Breast epithelium (tissue), 4 donors: ENCODE measurements around the gene TTI1. TPM values are rescaled to one million over a fixed set of nuclear protein-coding genes. Genes with fewer than 3 reads are reported as not detected.

Experiments used
- DNase-seq, 2 donors: peaks; one replicate each; pipeline ENCODE4 v3.0.0-alpha.2; 2019; ENCODE audit warnings: low spot score in 2 of 2
- H3K27ac ChIP-seq, 2 donors: fragments of 200-600 bp; sonication (generic) in 1 of 2; one replicate each; pipeline ENCODE4 v1.5.1; 2016 to 2019; ENCODE audit warnings: mild to moderate bottlenecking in 1 of 2
- H3K27me3 ChIP-seq, 2 donors: fragments of 200-600 bp; sonication (generic) in 1 of 2; one replicate each; pipeline versions ENCODE4 v1.5.1 to v1.6.0; 2017 to 2019; ENCODE audit warnings: control low read depth in 1 of 2, mild to moderate bottlenecking in 1 of 2
- H3K36me3 ChIP-seq: fragments of 200-600 bp; one replicate; pipeline ENCODE4 v1.5.1; 2019
- H3K4me1 ChIP-seq, 2 donors: fragments of 200-600 bp; sonication (generic); one replicate each; pipeline ENCODE4 v1.5.1; 2016 to 2019; ENCODE audit warnings: control low read depth in 1 of 2
- H3K4me3 ChIP-seq, 3 donors: fragments of 200-600 bp; sonication (generic); 1 replicate in 2 of 3; 2 replicates in 1 of 3; pipeline ENCODE4 v1.5.1; 2016 to 2019; ENCODE audit warnings: mild to moderate bottlenecking in 3 of 3, moderate library complexity in 2 of 3
- H3K9me3 ChIP-seq, 2 donors: fragments of 200-600 bp; sonication (generic) in 1 of 2; one replicate each; pipeline ENCODE4 v1.5.1; 2016 to 2019; ENCODE audit warnings: control low read depth in 1 of 2
- POLR2A ChIP-seq: fragments of 450-650 bp; IDR thresholded peaks from one replicate; pipeline ENCODE4 v1.6.1; 2016; ENCODE audit warnings: antibody characterized with exemption, mild to moderate bottlenecking, moderate library complexity
- POLR2AphosphoS5 ChIP-seq, 3 donors: sonication (generic); formaldehyde crosslinking; IDR thresholded peaks; one replicate each; pipeline ENCODE4 v1.6.1; 2017; ENCODE audit warnings: antibody characterized with exemption in 3 of 3
- intact Hi-C: fragments of 100-400 bp; cut with DNase I; formaldehyde crosslinking; loops from one replicate; pipeline ENCODE4 v1.15.1; 2023; ENCODE audit warnings: low total_unique reads
- total RNA-seq, 3 donors: library from RNA; depleted of rRNA; stranded (reverse); fragments of >200 nt; gene quantifications; one replicate each; pipeline ENCODE4 v1.1.0, GENCODE V29; 2016
- TF ChIP-seq, protein P1 (sequence below), 3 donors: fragments of 450-650 bp; IDR thresholded peaks; one replicate each; pipeline ENCODE4 v1.5.1; 2016 to 2017; ENCODE audit warnings: antibody characterized with exemption in 3 of 3, mild to moderate bottlenecking in 3 of 3, moderate library complexity in 3 of 3

TTI1 gene
- total RNA-seq, 3 donors from 2014 or later: 10.2 to 20.2 (median 16.7) TPM

DNA sequence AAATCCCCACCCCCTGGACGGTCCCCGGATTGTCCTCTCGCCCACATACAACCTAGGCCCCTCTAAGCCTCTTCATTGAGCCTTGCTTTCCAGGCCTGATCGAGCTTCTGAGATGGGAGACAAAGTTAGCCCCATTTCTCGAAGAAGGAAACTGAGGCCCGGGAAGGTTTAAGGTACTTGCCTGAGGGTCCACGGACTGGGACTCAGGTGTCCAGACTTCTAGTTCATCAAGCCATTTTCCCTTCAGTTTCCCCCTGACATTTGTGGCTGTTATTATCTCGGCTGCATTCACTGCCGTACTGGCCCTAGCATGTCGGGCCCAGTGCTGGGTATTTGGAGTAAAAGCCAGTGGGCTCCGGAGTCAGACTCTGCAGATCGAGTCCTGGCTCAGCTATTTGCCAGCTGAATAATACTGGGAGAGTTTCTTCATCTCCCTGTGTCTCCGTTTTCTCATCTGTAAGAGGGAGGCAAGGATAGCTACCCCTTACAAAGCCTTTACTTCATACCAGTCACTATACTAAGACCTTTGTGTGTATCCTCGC lies 923 bp upstream of the TTI1 start:
- H3K4me1 ChIP-seq: peaks cover 0 to 28% of the 10 kb centered on the region in 2 donors
- no peaks in the 10 kb centered on the region for H3K9me3 ChIP-seq
- no peak for TF ChIP-seq POLR2A
- TF ChIP-seq, protein P1, sequence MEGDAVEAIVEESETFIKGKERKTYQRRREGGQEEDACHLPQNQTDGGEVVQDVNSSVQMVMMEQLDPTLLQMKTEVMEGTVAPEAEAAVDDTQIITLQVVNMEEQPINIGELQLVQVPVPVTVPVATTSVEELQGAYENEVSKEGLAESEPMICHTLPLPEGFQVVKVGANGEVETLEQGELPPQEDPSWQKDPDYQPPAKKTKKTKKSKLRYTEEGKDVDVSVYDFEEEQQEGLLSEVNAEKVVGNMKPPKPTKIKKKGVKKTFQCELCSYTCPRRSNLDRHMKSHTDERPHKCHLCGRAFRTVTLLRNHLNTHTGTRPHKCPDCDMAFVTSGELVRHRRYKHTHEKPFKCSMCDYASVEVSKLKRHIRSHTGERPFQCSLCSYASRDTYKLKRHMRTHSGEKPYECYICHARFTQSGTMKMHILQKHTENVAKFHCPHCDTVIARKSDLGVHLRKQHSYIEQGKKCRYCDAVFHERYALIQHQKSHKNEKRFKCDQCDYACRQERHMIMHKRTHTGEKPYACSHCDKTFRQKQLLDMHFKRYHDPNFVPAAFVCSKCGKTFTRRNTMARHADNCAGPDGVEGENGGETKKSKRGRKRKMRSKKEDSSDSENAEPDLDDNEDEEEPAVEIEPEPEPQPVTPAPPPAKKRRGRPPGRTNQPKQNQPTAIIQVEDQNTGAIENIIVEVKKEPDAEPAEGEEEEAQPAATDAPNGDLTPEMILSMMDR (IDR thresholded peaks at IDR 0.05): no peak
- no peak for TF ChIP-seq POLR2AphosphoS5 (IDR thresholded peaks at IDR 0.05)

DNA sequence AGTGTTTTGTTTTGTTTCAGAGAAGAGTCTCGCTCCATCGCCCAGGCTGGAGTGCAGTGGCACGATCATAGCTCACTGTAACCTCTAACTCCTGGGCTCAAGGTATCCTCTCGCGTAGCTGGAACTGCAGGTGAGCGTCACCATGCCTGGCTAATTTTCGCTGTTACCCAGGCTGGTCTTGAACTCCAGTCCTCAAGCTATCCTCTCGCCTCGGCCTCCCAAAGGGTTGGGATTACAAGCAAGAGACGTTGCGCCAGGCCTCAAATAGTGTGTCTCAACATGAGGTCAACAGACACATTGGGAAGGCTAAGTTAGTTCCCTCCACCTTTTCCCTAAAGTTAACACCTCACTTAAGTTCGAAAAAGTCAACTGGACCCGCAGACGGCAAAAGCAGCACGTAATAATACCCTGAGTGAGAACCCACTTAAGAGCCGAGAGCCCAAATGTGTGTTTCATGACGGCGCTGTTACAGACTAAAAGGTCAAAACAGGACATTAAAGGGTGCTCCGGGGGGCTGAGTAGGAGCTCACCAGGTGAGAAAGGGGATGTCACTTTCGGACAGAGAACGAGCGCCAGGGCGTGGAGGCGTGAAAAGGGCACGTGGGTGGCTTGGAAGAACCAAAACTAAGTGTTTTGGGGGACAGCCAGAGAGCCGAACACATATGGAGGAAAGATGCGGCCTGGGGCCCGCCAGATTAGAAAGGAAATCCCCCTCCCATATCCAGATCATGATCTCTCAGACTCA lies 499 bp downstream of the TTI1 start:
- H3K4me1 ChIP-seq: peaks cover 0 to 28% of the 10 kb centered on the region in 2 donors
- H3K4me3 ChIP-seq: peak overlapping the region; percentile 91 to 96 (median 91)
- TF ChIP-seq, protein P1 (IDR thresholded peaks at IDR 0.05): no peak
- TF ChIP-seq POLR2AphosphoS5 (IDR thresholded peaks at IDR 0.05) (no peak), POLR2A (no peak)
- no peaks in the 10 kb centered on the region for H3K36me3 ChIP-seq
- peak overlapping the region; percentile 95 to 97 for H3K27ac ChIP-seq
- DNase-seq: peak in 1 of 2 donors; percentile 49
- no peaks in the 10 kb centered on the region for H3K27me3 ChIP-seq
- intact Hi-C loops: no loop called here
- no peaks in the 10 kb centered on the region for H3K9me3 ChIP-seq

More for the DNA sequence above, 923 bp upstream of the TTI1 start:
- no peak for DNase-seq
- Histone ChIP-seq H3K4me3 (peak overlapping the region; percentile 91 to 96 (median 91)), H3K27ac (peak overlapping the region; percentile 95 to 97), H3K27me3 (no peaks in the 10 kb centered on the region), H3K36me3 (no peaks in the 10 kb centered on the region)
- intact Hi-C loops: no loop called here

DNA sequence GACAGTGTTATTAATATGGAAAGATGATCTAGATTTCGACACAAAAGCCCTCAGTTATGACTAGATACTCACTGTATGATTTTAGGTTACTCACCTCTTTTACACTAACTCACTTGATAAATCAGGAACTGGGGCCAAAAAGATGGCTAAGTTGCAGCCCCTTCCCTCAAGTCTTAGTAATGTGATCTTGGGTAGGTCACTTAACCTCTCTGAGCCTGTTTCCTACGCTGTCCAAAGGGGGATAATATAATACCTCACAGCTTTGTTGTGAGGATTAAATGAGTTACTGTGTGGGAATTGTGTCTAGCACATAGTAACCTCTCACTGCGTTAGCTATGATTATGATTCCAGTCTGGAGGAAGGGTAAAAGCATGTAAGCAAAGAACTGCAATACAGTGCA lies 1.3 kb downstream of the TTI1 start:
- Histone ChIP-seq H3K36me3 (no peaks in the 10 kb centered on the region), H3K4me3 (peak overlapping the region in 2 of 3 donors; percentile 91), H3K27ac (no peak overlapping the region), H3K9me3 (no peaks in the 10 kb centered on the region), H3K27me3 (no peaks in the 10 kb centered on the region), H3K4me1 (peaks cover 0 to 26% of the 10 kb centered on the region in 2 donors)
- intact Hi-C loops: no loop called here
- no peak for DNase-seq
- TF ChIP-seq POLR2A (no peak), POLR2AphosphoS5 (IDR thresholded peaks at IDR 0.05) (no peak)
- TF ChIP-seq, protein P1 (IDR thresholded peaks at IDR 0.05): no peak

DNA sequence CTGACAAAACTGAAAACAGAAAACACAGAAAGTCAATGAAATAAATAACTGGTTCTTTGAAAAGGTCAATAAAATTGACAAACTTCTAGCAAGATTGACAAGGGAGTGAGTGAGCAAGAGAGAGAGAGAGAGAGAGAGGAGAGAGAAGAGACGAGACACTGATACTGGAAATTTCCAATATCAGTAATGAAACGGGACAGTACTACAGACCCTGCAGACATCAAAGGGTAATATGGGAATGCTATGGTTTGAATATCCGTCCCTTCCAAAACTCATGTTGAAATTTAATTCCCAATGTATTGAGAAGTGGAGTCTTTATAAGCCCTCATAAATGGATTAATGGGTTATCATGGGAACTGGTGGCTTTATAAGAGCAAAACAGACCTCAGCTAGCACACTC lies 3.8 kb downstream of the TTI1 start:
- DNase-seq: no peak
- H3K4me1 ChIP-seq: peaks cover 0 to 7% of the 10 kb centered on the region in 2 donors
- H3K27ac ChIP-seq: no peak overlapping the region
- H3K4me3 ChIP-seq: no peak overlapping the region
- no peaks in the 10 kb centered on the region for H3K27me3 ChIP-seq
- no peaks in the 10 kb centered on the region for H3K9me3 ChIP-seq
- H3K36me3 ChIP-seq: no peaks in the 10 kb centered on the region
- TF ChIP-seq POLR2A: no peak
- TF ChIP-seq, protein P1 (IDR thresholded peaks at IDR 0.05): no peak
- TF ChIP-seq POLR2AphosphoS5 (IDR thresholded peaks at IDR 0.05): no peak
- intact Hi-C loops: no loop called here

DNA sequence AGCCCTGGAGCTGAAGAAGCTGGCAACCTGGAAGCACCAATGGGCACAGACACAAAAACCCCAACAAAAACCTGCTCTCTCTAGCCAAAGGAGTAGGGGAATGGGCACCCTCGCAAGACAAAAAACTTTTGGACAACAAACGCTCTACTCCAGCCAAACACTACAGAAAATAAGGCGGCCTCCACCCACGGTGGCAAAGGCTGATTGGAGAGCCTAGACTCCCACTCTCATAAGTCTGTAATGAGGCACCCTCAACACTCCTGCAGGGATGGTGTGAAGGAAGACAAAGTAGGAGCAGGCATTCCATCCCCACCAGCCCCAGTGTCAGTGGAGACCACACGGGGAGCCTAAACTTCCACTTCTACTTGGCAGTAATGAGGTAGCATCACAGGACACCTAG lies 8.8 kb downstream of the TTI1 start:
- intact Hi-C loops: no loop called here
- H3K27ac ChIP-seq: no peak overlapping the region
- H3K27me3 ChIP-seq: no peaks in the 10 kb centered on the region
- TF ChIP-seq, protein P1 (IDR thresholded peaks at IDR 0.05): no peak
- TF ChIP-seq POLR2A: no peak
- no peak for TF ChIP-seq POLR2AphosphoS5 (IDR thresholded peaks at IDR 0.05)
- no peaks in the 10 kb centered on the region for H3K9me3 ChIP-seq
- no peaks in the 10 kb centered on the region for H3K4me1 ChIP-seq
- DNase-seq: no peak
- no peaks in the 10 kb centered on the region for H3K36me3 ChIP-seq
- no peak overlapping the region for H3K4me3 ChIP-seq
